ENCODE data around the gene BIK. TPM values are rescaled to one million over a fixed set of nuclear protein-coding genes. Genes with fewer than 3 reads are reported as not detected.

The BIK gene
- total and polyA plus RNA-seq, 11 donors: 0.23 to 0.88 (median 0.46) TPM; not detected in 7

DNA sequence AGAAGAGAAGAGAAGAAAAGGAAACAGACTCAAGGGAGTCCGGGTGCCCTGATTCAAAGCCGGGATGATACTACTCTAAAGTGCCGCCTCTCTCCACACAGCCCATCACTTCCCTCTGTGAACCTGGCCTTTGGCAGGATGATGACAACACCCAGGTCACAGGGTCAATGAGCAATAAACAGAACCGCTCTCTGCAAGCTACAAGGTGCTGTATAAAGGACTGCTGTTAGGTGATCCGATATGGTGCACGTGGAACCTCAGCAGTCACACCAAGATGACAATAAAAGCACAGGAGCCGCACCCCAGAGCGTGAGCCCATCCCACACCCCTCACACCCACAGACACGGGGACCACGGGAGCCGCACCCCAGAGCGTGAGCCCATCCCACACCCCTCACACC, 32.0 kb upstream of the BIK start:
- peaks cover 0 to 11% (median 0%) of the 10 kb centered on the region in 12 donors for H3K4me1 ChIP-seq
- WGBS, 4 donors: 93 to 96% (median 95%) methylated on average over 11 to 12 of the region's 12 CpGs
- no peak overlapping the region for H3K4me3 ChIP-seq
- no peaks in the 10 kb centered on the region for H3K27me3 ChIP-seq
- ATAC-seq (no peak), DNase-seq (no peak)
- H3K27ac ChIP-seq: no peak overlapping the region
- TF ChIP-seq POLR2A (IDR thresholded peaks at IDR 0.05): no peak
- TF ChIP-seq, protein P1, sequence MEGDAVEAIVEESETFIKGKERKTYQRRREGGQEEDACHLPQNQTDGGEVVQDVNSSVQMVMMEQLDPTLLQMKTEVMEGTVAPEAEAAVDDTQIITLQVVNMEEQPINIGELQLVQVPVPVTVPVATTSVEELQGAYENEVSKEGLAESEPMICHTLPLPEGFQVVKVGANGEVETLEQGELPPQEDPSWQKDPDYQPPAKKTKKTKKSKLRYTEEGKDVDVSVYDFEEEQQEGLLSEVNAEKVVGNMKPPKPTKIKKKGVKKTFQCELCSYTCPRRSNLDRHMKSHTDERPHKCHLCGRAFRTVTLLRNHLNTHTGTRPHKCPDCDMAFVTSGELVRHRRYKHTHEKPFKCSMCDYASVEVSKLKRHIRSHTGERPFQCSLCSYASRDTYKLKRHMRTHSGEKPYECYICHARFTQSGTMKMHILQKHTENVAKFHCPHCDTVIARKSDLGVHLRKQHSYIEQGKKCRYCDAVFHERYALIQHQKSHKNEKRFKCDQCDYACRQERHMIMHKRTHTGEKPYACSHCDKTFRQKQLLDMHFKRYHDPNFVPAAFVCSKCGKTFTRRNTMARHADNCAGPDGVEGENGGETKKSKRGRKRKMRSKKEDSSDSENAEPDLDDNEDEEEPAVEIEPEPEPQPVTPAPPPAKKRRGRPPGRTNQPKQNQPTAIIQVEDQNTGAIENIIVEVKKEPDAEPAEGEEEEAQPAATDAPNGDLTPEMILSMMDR (IDR thresholded peaks at IDR 0.05): no peak
- H3K36me3 ChIP-seq: peaks cover 0 to 13% (median 3%) of the 10 kb centered on the region in 9 donors
- intact Hi-C loops (cut with DNase I): loop anchor here in 1 of 10 donors (10.0 kb wide), 1 partner anchor 56 kb away; no protein-coding TSS in a partner anchor
- no peaks in the 10 kb centered on the region for H3K9me3 ChIP-seq

DNA sequence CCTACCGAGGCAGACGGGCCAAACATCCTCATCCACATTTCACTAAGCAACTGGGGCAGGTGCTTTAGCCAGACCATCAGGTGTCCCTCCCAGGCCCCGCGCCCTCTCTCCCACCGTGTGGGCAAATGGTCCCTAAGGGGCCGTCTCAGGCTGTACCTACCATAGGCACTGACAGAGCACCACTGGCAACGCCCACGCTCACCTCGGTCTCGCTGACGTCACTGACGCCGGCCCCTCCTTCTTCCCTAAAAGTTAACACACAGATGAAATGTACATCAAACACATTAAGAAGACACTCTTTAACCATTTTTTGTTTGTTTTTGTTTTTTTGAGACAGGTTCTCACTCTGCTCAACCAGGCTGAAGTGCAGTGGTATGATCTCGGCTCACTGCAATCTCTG, 30.8 kb upstream of the BIK start:
- Histone ChIP-seq H3K27me3 (no peaks in the 10 kb centered on the region), H3K4me3 (no peak overlapping the region), H3K9me3 (no peaks in the 10 kb centered on the region), H3K27ac (no peak overlapping the region), H3K4me1 (peaks cover 0 to 11% (median 0%) of the 10 kb centered on the region in 12 donors), H3K36me3 (peaks cover 0 to 8% (median 2%) of the 10 kb centered on the region in 9 donors)
- WGBS, 4 donors: 93 to 96% (median 93%) methylated on average over 14 of the region's 14 CpGs
- intact Hi-C loops (cut with DNase I): loop anchor here in 3 of 10 donors (10.0 kb wide), 4 partner anchors 55 to 215 kb away; no protein-coding TSS in a partner anchor
- TF ChIP-seq POLR2A (IDR thresholded peaks at IDR 0.05): no peak
- TF ChIP-seq, protein P1 (IDR thresholded peaks at IDR 0.05): no peak
- ATAC-seq: no peak
- no peak for DNase-seq

DNA sequence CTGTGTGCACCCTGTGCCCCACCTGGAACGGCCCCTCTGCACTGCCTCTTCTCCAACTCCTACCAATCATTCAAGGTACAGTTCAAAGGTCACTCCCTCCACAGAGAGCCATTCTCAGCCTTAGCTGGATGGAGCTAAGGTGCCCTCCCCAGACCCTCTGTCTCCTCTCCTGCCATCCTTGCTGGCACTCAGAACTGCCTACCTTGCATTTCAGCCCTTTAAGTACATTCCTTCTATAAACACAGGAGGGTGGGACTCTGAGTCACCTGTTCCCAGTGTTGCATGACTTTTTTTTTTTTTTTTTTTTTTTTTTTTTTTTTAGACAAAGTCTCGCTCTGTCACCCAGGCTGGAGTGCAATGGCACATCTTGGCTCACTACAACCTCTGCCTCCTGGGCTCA, 29.9 kb upstream of the BIK start:
- 91 to 100% (median 95%) methylated on average over 2 of the region's 2 CpGs for WGBS, 4 donors
- intact Hi-C loops (cut with DNase I): loop anchor here in 2 of 10 donors (10.0 kb wide), 3 partner anchors 56 to 216 kb away; no protein-coding TSS in a partner anchor
- TF ChIP-seq POLR2A (IDR thresholded peaks at IDR 0.05): no peak
- TF ChIP-seq, protein P1 (IDR thresholded peaks at IDR 0.05): no peak

DNA sequence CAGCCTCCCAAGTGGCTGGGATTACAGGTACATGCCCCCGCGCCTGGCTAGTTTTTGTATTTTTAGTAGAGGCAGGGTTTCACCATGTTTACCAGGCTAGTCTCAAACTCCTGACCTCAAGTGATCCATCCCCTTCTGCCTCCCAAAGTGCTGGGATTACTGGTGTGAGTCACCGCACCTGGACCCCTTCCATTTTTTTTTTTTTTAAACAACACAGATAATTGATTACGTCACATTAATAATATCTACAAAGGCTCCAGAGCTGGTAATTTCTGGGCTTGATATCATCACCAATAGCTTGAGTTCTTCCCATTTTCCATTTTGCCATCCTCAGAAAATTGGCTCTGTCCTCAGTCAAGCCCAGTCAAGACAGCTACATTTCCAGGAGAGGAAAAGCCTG, 28.6 kb upstream of the BIK start:
- no peak overlapping the region for H3K4me3 ChIP-seq
- H3K36me3 ChIP-seq: no peaks in the 10 kb centered on the region
- peaks cover 0 to 24% (median 2%) of the 10 kb centered on the region in 12 donors for H3K4me1 ChIP-seq
- intact Hi-C loops (cut with DNase I): loop anchor here in 2 of 10 donors (10.0 kb wide), 3 partner anchors 57 to 217 kb away; no protein-coding TSS in a partner anchor
- H3K27me3 ChIP-seq: no peaks in the 10 kb centered on the region
- ATAC-seq: no peak
- DNase-seq: no peak
- no peaks in the 10 kb centered on the region for H3K9me3 ChIP-seq
- WGBS, 4 donors: 93 to 98% (median 97%) methylated on average over 4 of the region's 4 CpGs
- no peak overlapping the region for H3K27ac ChIP-seq
- TF ChIP-seq POLR2A (IDR thresholded peaks at IDR 0.05): no peak
- TF ChIP-seq, protein P1 (IDR thresholded peaks at IDR 0.05): no peak

More for the DNA sequence above, 29.9 kb upstream of the BIK start:
- H3K27me3 ChIP-seq: no peaks in the 10 kb centered on the region
- no peak overlapping the region for H3K27ac ChIP-seq
- H3K9me3 ChIP-seq: no peaks in the 10 kb centered on the region
- ATAC-seq: peak in 1 of 4 donors; percentile 11
- H3K36me3 ChIP-seq: no peaks in the 10 kb centered on the region
- peaks cover 0 to 13% (median 0%) of the 10 kb centered on the region in 12 donors for H3K4me1 ChIP-seq
- DNase-seq: no peak
- no peak overlapping the region for H3K4me3 ChIP-seq
